ENCODE results near the gene ZCWPW1. TPM values are rescaled to one million over a fixed set of nuclear protein-coding genes. Genes with fewer than 3 reads are reported as not detected.

The ZCWPW1 gene
- total and polyA plus RNA-seq, 2 of the 8 experiments (the other 6 are each of a cell fraction or from before 2014, with no cell fraction given), result 0.51 to 1.4 TPM

DNA sequence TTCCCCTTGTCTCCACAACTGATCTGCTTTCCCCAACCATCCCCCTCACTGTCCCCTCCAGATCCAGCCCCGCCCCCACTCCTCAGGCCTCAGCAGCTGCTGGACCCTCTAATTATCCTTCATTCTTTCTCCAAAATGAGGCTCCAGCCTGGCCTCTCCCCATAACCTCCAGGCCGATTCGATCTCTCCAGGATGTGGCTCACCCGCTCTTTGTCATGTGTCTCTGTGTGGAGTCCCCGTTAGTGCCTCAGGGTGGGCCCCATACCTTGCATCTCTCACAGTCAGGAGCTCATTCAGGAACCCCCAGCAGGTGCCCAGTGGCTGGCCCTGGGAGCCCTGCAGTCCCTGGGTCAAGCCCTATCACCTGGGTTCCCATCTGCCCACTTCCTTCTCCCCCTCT, 53.9 kb downstream of the ZCWPW1 start:
- POLR2A ChIA-PET (ENCODE audit: partially characterized antibody), result interaction anchor here (0.6 to 1.7 kb wide), 6 partner anchors 10 to 70 kb away, joined by 3 to 12 read pairs (median 4); partner anchors contain the start of genes MEPCE and ZCWPW1
- Histone ChIP-seq H3K14ac (ENCODE audit: insufficient read length) (no peak overlapping the region), H3K56ac (replicated peaks; ENCODE audit: insufficient read length, low read depth, low read length) (no peak overlapping the region), H2BK15ac (ENCODE audit: low read length) (no peak overlapping the region), H4K5ac (ENCODE audit: insufficient read length, low read depth, low read length) (no peak overlapping the region), H2AK5ac (ENCODE audit: low read depth, low read length) (no peak overlapping the region), H3K23ac (ENCODE audit: insufficient read length) (no peak overlapping the region), H3K4ac (replicated peaks; ENCODE audit: insufficient read length, low read depth, low read length) (no peak overlapping the region), H4K91ac (replicated peaks; ENCODE audit: insufficient read length, low read length) (no peak overlapping the region), H2BK120ac (replicated peaks; ENCODE audit: low read depth, low read length) (no peak overlapping the region), H3K36me3 (ENCODE audit: control insufficient read depth in 2 of 4, insufficient read depth in 4 of 4, low read length in 3 of 4) (no peaks in the 10 kb centered on the region), H3K79me2 (ENCODE audit: control insufficient read depth in 1 of 2, insufficient read depth in 2 of 2, low read length in 2 of 2) (no peaks in the 10 kb centered on the region), H2BK20ac (ENCODE audit: low read length) (no peak overlapping the region), H2BK5ac (ENCODE audit: low read depth, low read length) (no peak overlapping the region), H3K4me1 (replicated peaks in 1 of 4; ENCODE audit: control insufficient read depth in 3 of 4, insufficient read depth in 4 of 4, low read length in 3 of 4) (peaks cover 0 to 26% (median 14%) of the 10 kb centered on the region in 4 experiments; a peak in 6 of 7 replicates), H2AFZ (ENCODE audit: low read length) (no peak overlapping the region), H3K27ac (ENCODE audit: low read depth, low read length) (no peak overlapping the region), H3K4me3 (ENCODE audit: extremely low read depth in 1 of 4, insufficient read depth in 2 of 4, low read depth in 3 of 4, low read length in 4 of 4) (no peak overlapping the region), H3K79me1 (ENCODE audit: low read depth, low read length) (no peaks in the 10 kb centered on the region), H2BK12ac (ENCODE audit: low read depth, low read length) (no peak overlapping the region), H3K27me3 (replicated peaks in 1 of 4; ENCODE audit: control insufficient read depth in 3 of 4, extremely low read depth in 1 of 4, insufficient read depth in 3 of 4, low read length in 3 of 4) (0 out of 7 replicates have a peak, but pooled peaks cover 0 to 2% (median 0%) of the 10 kb centered on the region in 4 experiments), H3K9me3 (ENCODE audit: insufficient read depth in 2 of 2, low read depth in 1 of 2, low read length in 1 of 2) (no peaks in the 10 kb centered on the region), H4K20me1 (replicated peaks in 1 of 2; ENCODE audit: control insufficient read depth in 1 of 2, insufficient read depth in 2 of 2, low read length in 2 of 2) (no peaks in the 10 kb centered on the region), H4K8ac (ENCODE audit: extremely low read depth, insufficient read depth, low read length) (no peak overlapping the region; the same call in 1 of the 2 replicates), H3K9ac (replicated peaks in 1 of 4; ENCODE audit: extremely low read depth in 1 of 4, low read depth in 3 of 4, low read length in 3 of 4) (no peak overlapping the region), H3K4me2 (ENCODE audit: insufficient read depth in 1 of 2, low read depth in 2 of 2, low read length in 2 of 2) (no peak overlapping the region), H3K23me2 (ENCODE audit: low read depth, low read length) (no peaks in the 10 kb centered on the region), H3K18ac (ENCODE audit: extremely low read depth, low read length) (no peak overlapping the region)
- CTCF ChIA-PET (ENCODE audit: partially characterized antibody), result interaction anchor here (1.0 to 2.7 kb wide), 6 partner anchors 16 to 82 kb away, joined by 3 to 17 read pairs (median 4); no protein-coding TSS in a partner anchor
- DNase-seq (ENCODE audit: low read depth in 1 of 2, low spot score in 2 of 2) (no peak), FAIRE-seq (no peak)
- TF ChIP-seq ZNF274 (IDR thresholded peaks at IDR 0.05; ENCODE audit: borderline replicate concordance, extremely low read depth, low read length), result no peak
- TF ChIP-seq EP300 (IDR thresholded peaks at IDR 0.05; ENCODE audit: borderline replicate concordance in 1 of 2, low read depth in 2 of 2, low read length in 2 of 2), result no peak
- TF ChIP-seq NRF1 (IDR thresholded peaks at IDR 0.05; ENCODE audit: low read depth, low read length), result no peak
- no peak for TF ChIP-seq SP1 (IDR thresholded peaks at IDR 0.05; ENCODE audit: low read depth, low read length)
- TF ChIP-seq GABPA (IDR thresholded peaks at IDR 0.05; ENCODE audit: borderline replicate concordance, insufficient read depth, low read length), result no peak
- TF ChIP-seq POLR2AphosphoS5 (IDR thresholded peaks at IDR 0.05; ENCODE audit: low read depth, low read length), result no peak
- no peak for TF ChIP-seq NANOG (IDR thresholded peaks at IDR 0.05; ENCODE audit: insufficient read depth, low read depth, low read length, poor library complexity, severe bottlenecking)
- no peak for TF ChIP-seq TBP (IDR thresholded peaks at IDR 0.05; ENCODE audit: low read depth, low read length)
- WGBS, 2 experiments (ENCODE audit: extremely low coverage in 1 of 2, insufficient coverage in 1 of 2, insufficient read length in 1 of 2, insufficient replicate concordance in 2 of 2, low coverage in 1 of 2, low lambda C conversion rate in 2 of 2, missing lambda C conversion rate in 1 of 2), result 80% methylated on average over 5 of the region's 5 CpGs; no CpG with 5 or more reads in 1 of the 2 experiments
